Calu3 (cell line): Measurements from ENCODE around the gene SLC25A33. TPM values are rescaled to one million over a fixed set of nuclear protein-coding genes. Genes with fewer than 3 reads are reported as not detected.

Source experiments
- BruUV-seq: library from RNA; stranded (reverse); fragments of 400-500 nt; replicated peaks from 2 replicates; lab custom pipeline; 2021; lab: Mats Ljungman, UMichigan
- CTCF ChIA-PET: fragments of 300-600 bp; sonication (Branson Sonifier 250); formaldehyde crosslinking; loops from one replicate; lab custom pipeline; 2022; ENCODE audit warnings: antibody characterized with exemption; lab: Charles Lee
- DNase-seq: peaks from one replicate; pipeline ENCODE4 v3.0.0; 2022
- H3K27ac Mint-ChIP-seq: one replicate; pipeline ENCODE4 v1.8.0; 2022; ENCODE audit warnings: mixed read lengths; ENCODE audit not compliant: unreplicated experiment
- H3K27me3 Mint-ChIP-seq: one replicate; pipeline ENCODE4 v1.8.0; 2022; ENCODE audit warnings: mixed read lengths; ENCODE audit not compliant: unreplicated experiment
- H3K36me3 Mint-ChIP-seq: one replicate; pipeline ENCODE4 v1.8.0; 2022; ENCODE audit warnings: mild to moderate bottlenecking, moderate library complexity, mixed read lengths; ENCODE audit not compliant: insufficient read depth, unreplicated experiment
- H3K4me1 Mint-ChIP-seq: one replicate; pipeline ENCODE4 v1.8.0; 2022; ENCODE audit warnings: mild to moderate bottlenecking, low read depth, mixed read lengths; ENCODE audit not compliant: unreplicated experiment
- H3K4me3 Mint-ChIP-seq: one replicate; pipeline ENCODE4 v1.8.0; 2022; ENCODE audit warnings: mild to moderate bottlenecking, low read depth, moderate library complexity, mixed read lengths; ENCODE audit not compliant: unreplicated experiment
- H3K9me3 Mint-ChIP-seq: one replicate; pipeline ENCODE4 v1.8.0; 2022; ENCODE audit warnings: low read depth, mixed read lengths; ENCODE audit not compliant: unreplicated experiment
- intact Hi-C: fragments of 100-400 bp; cut with micrococcal nuclease; formaldehyde crosslinking; loops from one replicate; pipeline ENCODE4 v1.10.0; 2022; ENCODE audit not compliant: unreplicated experiment
- total RNA-seq: library from RNA; stranded (reverse); gene quantifications from 2 replicates; pipeline ENCODE4 v1.2.3, GENCODE V29; 2022
- TF ChIP-seq, protein P1 (sequence below): fragments of 200-600 bp; IDR thresholded peaks from one replicate; pipeline ENCODE4 v1.8.0; 2022; ENCODE audit warnings: antibody characterized with exemption; ENCODE audit not compliant: unreplicated experiment

The SLC25A33 gene
- total RNA-seq, 1 experiment from 2014 or later: 5.2 TPM

DNA sequence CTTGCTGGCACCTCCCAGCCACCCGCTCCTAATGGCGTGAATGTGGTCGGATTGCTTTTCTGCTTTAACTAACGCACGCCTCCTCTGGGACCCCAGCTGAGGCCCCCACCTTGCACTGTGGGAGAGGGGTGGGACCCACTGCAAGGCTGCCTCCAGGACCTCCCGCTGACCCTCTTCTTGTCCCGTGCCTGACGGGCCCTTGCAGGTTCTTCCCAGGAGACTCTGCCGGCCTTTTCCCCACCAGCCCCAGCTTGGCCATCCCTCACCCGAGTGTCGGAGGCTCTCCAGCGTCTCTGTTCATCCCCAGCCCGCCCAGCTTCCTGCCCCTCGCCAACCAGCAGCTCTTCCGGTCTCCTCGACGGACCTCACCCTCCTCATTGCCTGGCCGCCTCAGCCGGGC, 68.1 kb downstream of the SLC25A33 start:
- TF ChIP-seq, protein P1, sequence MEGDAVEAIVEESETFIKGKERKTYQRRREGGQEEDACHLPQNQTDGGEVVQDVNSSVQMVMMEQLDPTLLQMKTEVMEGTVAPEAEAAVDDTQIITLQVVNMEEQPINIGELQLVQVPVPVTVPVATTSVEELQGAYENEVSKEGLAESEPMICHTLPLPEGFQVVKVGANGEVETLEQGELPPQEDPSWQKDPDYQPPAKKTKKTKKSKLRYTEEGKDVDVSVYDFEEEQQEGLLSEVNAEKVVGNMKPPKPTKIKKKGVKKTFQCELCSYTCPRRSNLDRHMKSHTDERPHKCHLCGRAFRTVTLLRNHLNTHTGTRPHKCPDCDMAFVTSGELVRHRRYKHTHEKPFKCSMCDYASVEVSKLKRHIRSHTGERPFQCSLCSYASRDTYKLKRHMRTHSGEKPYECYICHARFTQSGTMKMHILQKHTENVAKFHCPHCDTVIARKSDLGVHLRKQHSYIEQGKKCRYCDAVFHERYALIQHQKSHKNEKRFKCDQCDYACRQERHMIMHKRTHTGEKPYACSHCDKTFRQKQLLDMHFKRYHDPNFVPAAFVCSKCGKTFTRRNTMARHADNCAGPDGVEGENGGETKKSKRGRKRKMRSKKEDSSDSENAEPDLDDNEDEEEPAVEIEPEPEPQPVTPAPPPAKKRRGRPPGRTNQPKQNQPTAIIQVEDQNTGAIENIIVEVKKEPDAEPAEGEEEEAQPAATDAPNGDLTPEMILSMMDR: no peak
- no peaks in the 10 kb centered on the region for H3K4me1 Mint-ChIP-seq
- H3K9me3 Mint-ChIP-seq: no peaks in the 10 kb centered on the region
- H3K27ac Mint-ChIP-seq: no peak overlapping the region
- H3K36me3 Mint-ChIP-seq: no peaks in the 10 kb centered on the region
- no peaks in the 10 kb centered on the region for H3K27me3 Mint-ChIP-seq
- intact Hi-C loops: no loop called here
- no TSS peak for BruUV-seq
- no peak for DNase-seq
- CTCF ChIA-PET: no interaction called here
- no peak overlapping the region for H3K4me3 Mint-ChIP-seq

DNA sequence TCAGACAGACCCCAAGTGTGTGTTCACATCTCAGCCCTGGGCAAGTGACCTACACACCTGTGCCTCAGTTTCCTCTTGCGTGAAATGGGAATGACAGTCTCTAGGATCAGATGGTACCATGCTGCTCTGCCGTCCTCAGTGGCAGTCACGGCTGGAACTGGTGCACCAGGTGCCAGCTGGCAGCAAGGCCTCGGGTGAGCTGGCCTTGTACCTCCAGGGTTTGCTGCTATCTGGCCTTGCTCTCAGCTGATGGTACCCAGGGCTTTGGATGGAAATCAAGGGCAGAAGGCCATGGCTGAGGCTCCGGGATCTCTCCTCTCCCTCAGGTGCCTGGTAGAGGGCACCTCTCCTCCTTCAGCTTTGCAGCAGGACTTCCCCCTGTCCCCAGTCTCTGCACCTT, 70.7 kb downstream of the SLC25A33 start:
- no TSS peak for BruUV-seq
- no peak overlapping the region for H3K27ac Mint-ChIP-seq
- H3K27me3 Mint-ChIP-seq: no peaks in the 10 kb centered on the region
- H3K36me3 Mint-ChIP-seq: peaks cover 5% of the 10 kb centered on the region
- H3K4me1 Mint-ChIP-seq: no peaks in the 10 kb centered on the region
- TF ChIP-seq, protein P1: no peak
- intact Hi-C loops: no loop called here
- DNase-seq: no peak
- CTCF ChIA-PET: interaction anchor here (0.6 kb wide), 1 partner anchor 833 kb away, joined by 3 read pairs; no protein-coding TSS in a partner anchor
- H3K4me3 Mint-ChIP-seq: no peak overlapping the region
- no peaks in the 10 kb centered on the region for H3K9me3 Mint-ChIP-seq

DNA sequence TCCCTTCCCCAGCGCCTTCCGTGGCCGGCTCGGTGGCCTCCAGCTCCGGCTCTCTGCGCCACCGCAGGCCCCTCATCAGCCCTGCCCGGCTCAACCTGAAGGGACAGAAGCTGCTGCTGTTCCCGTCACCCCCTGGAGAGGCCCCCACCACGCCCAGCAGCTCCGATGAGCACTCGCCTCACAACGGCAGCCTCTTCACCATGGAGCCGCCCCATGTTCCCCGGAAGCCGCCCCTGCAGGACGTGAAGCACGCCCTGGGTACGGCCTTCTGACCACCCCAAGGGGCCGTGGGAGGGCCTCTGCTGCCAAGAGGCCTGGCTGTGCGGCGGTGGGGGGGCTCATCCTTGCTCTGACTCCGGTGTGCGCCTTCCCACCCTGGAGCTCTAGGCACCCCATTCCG, 71.3 kb downstream of the SLC25A33 start:
- intact Hi-C loops: no loop called here
- Mint-ChIP-seq H3K4me3 (no peak overlapping the region), H3K27me3 (no peaks in the 10 kb centered on the region), H3K27ac (no peak overlapping the region), H3K9me3 (no peaks in the 10 kb centered on the region), H3K4me1 (no peaks in the 10 kb centered on the region), H3K36me3 (peaks cover 5% of the 10 kb centered on the region)
- CTCF ChIA-PET: no interaction called here
- TF ChIP-seq, protein P1: no peak
- DNase-seq: no peak
- no TSS peak for BruUV-seq

DNA sequence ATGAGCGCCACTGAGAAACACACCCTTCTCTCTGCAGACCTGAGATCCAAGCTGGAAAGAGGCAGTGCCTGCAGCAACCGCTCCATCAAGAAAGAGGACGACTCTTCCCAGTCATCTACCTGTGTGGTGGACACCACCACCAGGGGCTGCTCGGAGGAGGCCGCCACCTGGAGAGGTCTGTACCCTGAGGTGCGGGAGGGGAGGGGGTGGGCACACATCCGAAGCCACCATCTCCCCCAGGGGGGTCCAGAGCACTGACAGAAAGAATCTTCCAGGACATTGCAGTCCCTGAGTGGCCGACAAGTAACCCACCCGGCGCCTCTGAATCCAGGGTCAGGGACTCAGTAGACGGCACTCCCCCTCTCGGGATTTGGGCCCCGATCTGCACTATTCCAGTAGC, 72.5 kb downstream of the SLC25A33 start:
- Mint-ChIP-seq H3K27me3 (no peaks in the 10 kb centered on the region), H3K36me3 (peaks cover 5% of the 10 kb centered on the region), H3K9me3 (no peaks in the 10 kb centered on the region), H3K27ac (no peak overlapping the region), H3K4me3 (no peak overlapping the region), H3K4me1 (no peaks in the 10 kb centered on the region)
- intact Hi-C loops: no loop called here
- DNase-seq: no peak
- CTCF ChIA-PET: no interaction called here
- BruUV-seq: no TSS peak
- TF ChIP-seq, protein P1: no peak
